IPS-18c (cell line): Measurements from ENCODE around the gene UTS2R.

Source experiments
- H3K4me3 ChIP-seq: 2 replicates; pipeline ENCODE4 v1.7.0; 2013; ENCODE audit warnings: low read depth, mild to moderate bottlenecking, low read length, moderate library complexity; ENCODE audit not compliant: insufficient read depth
- H3K9me3 ChIP-seq: one replicate; pipeline ENCODE4 v1.6.1; 2013; ENCODE audit warnings: mild to moderate bottlenecking, low read length, moderate library complexity; ENCODE audit not compliant: control insufficient read depth, insufficient read depth

Gene UTS2R

DNA sequence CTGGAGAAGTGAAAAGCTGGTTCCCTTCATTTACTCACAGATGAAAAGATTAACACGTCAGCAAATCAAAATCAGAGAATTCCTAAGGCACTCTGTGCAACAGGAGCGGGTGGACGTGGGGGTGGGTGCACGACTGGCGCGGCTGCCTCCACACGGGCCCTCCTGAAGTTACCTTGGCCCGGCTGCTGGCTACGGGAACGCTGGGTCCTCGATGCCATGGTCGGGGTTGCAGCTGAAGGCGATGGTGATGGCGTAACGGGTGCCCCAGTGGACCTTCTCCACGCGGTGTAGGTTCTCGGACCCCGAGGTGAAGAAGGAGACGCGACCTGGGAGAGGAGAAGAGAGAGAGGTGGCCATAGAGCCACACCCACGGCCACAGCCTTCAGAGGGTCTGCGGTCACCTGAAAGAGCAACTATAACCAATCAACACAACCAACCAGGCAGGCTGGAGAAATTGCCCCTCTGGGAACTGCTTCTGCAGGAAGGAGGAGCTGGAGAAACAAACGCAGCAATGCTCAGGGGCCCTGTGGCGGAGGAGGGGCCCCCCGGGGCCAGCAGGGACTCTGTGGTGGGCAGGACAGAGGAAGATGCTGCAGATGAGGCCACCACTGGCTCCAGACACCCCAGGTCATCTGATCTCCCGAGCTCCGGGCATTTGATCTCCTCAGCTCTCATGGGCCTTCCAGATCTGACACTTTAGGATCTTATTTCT is 20.8 kb downstream of the UTS2R start:
- Histone ChIP-seq H3K4me3 (no peak overlapping the region), H3K9me3 (peaks cover 2% of the 10 kb centered on the region)

DNA sequence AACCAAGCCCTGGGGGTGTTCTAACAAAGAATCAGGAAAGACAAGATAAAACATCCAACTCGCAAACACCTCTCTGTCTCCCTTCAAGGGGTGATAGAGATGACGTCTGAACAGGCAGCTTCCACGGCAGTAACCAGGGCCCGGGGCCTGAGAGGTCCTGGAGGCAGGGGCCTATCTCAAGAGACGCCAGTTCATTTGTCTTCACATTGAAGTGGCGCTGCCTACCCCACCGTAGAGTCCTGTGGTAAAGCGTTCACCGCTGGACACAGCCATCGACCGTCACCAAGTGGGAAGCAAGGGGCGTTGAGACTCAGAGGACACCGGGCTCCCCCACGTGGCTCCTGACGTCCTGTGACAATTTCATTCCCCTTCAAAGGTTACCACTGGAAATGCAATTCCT is 21.4 kb downstream of the UTS2R start:
- no peak overlapping the region for H3K4me3 ChIP-seq

DNA sequence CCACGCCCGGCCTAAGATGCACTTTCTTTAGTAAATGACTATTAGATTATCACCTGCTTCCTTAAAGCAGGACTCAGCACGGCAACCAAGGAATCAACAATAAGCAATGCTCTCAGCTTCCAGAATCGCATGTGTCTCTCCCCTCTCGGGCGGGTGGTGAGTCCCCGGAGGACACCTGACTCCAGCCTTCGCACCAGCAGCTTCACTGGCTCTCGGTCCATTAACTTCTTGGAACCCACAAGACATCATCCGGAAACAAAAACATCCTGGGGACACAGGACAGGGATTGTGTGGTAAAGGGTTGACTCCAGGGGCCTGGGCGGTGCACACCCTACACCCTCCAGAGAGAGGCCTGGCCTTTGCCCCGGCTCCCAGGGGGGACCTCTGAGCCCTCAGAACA is 22.7 kb downstream of the UTS2R start:
- Histone ChIP-seq H3K9me3 (peaks cover 2% of the 10 kb centered on the region), H3K4me3 (no peak overlapping the region)

More for the DNA sequence above, 21.4 kb downstream of the UTS2R start:
- peaks cover 2% of the 10 kb centered on the region for H3K9me3 ChIP-seq

DNA sequence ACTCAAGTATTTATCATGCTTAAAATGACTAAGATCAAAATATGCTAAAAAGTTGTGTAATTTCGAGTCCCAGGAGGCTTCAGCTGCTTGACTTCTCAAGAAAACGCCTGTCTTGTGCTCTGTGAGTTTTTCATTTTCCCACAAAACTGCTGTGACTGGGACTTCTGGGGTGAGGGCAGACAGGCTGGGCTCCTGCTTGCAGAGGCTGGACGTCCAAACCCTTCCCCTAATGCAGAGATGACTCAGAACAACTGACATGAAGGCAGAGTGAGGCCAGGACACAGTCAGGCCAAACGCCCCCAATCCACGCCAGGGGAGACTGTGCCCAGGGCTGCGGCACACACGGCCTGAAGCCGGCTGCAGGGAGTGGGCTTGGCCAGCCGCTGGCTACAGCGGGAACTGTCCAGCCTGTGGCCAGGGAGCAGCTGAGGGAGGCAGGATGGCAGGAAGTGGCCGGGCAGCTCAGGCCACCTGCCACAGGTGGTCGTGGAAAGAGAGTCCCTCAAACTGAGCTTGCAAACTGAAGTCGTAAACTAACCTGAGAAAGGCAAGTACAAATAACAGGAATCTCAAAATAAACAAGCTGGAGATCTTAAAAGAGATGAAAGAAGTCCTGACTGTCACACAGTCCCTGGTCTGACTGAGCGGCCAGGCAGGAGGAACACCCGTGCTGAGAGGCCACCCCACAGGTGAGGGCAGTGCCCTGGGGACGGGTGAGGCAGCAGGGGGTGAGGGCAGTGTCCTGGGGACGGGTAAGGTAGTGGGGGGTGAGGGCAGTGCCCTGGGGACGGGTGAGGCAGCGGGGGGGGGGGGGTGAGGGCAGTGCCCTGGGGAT is 25.3 kb downstream of the UTS2R start:
- peaks cover 2% of the 10 kb centered on the region for H3K9me3 ChIP-seq
- no peak overlapping the region for H3K4me3 ChIP-seq

DNA sequence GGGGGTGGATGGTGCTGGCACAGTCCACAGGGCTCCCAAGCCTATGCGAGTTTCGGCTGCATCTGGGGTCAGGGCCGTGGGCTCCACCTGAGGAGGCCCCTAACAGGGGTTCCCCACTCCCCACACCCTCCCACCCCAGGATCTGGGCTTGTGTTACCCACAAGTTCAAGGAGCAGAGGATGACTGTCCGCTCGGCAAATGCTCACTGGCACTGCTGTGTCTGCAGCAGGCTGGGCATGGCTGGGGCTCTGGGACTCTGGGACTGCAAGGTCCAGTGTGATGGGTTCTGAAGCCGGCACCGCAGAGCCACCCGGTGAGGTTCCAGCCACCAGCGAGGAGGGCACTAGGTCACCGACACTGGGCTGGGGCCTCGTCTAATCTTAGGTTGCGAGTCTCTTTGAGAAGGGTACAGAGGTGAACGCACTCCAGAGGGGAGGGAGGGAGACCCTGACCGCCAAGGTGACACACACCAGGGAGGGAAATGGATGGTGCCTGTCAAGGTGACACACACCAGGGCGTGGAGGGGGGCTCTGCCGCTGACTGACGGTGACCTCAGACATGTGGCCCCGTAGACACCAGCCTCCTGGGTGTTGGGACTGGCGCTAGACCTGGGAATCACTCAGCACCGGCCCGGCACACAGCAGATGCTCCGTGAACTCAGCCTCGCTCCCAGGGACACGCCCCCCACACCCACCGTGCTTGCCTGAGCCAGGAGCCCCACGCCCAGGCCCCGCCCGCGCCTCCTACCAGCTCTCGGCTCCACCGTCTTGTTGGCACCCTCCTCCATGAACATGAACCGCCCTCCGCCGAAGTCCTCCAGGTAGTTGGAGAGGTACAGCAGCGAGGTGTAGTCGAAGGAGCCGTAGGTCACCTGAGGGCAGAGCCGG is 26.1 kb downstream of the UTS2R start:
- H3K4me3 ChIP-seq = no peak overlapping the region
- H3K9me3 ChIP-seq = peaks cover 2% of the 10 kb centered on the region

DNA sequence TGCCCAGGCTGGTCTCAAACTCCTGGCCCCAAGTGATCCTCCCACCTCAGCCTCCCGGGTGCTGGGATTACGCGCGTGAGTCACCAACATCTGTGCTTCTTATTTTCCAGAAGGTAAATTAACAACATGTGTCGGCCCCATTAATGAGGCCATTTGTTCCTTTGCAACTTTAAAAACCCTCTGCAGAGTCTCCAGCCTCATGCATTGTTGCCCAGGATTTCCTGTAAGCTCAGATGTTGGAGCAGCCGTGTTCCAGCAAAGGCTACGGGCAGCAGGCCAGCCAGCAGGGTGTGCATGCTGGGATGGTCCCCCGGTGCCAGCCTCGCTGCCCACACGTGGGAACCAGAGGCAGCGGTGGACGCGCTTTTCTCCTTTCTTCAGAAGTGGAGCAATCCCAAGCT is 27.5 kb downstream of the UTS2R start:
- Histone ChIP-seq H3K4me3 (no peak overlapping the region), H3K9me3 (peaks cover 2% of the 10 kb centered on the region)

DNA sequence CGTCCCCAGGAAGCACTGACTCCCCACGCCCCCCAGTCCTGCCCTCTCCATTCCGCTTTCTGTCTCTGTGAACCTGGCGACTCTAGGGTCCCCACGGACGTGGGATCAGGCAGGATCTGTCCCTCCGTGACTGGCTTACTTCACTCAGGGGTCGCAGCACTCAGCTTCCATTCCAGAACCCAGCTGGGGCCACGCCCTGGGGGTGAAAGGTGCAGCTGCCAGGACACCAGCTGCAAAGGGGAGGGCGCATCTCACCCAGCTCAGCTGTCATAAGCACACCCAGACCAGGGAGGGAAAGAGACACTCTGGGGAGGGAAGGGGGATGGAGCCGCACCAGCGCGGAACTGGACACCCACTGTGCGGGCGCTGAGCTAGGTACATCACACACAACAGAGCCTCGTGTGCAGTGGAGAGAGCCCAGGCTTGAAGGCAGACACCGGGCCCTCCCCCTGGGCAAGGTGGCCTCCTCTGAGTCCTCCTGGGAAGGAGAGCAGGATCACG is 28.1 kb downstream of the UTS2R start:
- Histone ChIP-seq H3K9me3 (no peaks in the 10 kb centered on the region), H3K4me3 (no peak overlapping the region)

DNA sequence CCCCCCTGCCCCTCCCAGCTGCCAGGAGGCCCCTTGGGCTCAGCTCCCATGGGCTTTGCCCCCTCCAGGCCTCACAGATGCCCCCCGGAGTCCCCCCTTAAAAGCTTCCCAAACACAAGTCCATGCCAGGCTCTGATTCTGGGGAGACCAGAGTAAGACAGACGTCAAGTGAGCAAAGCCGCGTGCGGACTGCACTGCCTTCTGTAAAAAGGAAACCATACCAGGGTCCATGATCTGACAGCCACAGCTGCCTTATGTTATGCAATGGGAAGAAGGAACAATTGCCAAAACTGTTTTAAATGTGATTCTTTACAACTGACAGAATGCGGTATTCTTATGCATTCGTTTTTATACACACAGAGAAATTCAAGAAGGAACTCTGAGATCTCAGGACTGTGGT is 28.6 kb downstream of the UTS2R start:
- H3K4me3 ChIP-seq = no peak overlapping the region
- H3K9me3 ChIP-seq = no peaks in the 10 kb centered on the region

DNA sequence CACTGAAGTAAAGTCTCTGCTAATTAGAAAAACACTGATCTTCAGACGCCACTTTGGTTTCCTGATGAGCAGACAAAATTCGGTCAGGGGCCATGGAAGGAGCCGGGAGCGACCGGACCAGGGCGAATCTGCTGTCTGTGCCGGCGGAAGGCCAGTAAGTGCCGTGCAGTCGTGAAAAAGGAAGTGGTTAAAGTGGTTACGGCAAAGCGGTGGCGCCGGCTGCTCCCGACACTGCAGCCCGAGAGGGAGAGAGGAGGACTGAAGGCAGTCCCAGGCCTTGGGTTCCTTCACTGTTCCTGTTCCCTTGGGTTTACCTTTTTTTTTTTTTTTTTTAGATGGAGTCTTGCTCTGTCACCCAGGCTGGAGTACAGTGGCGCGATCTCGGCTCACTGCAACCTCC is 29.3 kb downstream of the UTS2R start:
- no peak overlapping the region for H3K4me3 ChIP-seq

DNA sequence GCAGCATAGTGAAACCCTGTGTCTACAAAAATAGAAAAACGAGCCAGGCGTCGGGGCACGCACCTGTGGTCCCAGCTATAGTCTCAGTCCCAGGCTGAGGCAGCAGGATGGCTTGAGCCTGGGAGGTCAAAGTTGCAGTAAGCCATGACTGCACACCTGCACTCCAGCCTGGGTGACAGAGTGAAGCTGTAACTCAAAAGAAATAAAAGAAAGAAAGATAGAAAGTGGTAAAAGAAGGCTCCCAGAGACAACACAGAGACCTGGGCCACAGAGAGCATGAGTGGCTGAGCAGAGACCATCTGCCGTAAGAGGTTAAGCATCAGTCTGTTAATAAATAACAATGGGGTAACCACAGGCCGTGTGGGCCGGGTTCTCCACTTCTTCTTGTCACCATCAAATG is 31.3 kb downstream of the UTS2R start:
- H3K4me3 ChIP-seq = no peak overlapping the region
- no peaks in the 10 kb centered on the region for H3K9me3 ChIP-seq

More for the DNA sequence above, 29.3 kb downstream of the UTS2R start:
- no peaks in the 10 kb centered on the region for H3K9me3 ChIP-seq

DNA sequence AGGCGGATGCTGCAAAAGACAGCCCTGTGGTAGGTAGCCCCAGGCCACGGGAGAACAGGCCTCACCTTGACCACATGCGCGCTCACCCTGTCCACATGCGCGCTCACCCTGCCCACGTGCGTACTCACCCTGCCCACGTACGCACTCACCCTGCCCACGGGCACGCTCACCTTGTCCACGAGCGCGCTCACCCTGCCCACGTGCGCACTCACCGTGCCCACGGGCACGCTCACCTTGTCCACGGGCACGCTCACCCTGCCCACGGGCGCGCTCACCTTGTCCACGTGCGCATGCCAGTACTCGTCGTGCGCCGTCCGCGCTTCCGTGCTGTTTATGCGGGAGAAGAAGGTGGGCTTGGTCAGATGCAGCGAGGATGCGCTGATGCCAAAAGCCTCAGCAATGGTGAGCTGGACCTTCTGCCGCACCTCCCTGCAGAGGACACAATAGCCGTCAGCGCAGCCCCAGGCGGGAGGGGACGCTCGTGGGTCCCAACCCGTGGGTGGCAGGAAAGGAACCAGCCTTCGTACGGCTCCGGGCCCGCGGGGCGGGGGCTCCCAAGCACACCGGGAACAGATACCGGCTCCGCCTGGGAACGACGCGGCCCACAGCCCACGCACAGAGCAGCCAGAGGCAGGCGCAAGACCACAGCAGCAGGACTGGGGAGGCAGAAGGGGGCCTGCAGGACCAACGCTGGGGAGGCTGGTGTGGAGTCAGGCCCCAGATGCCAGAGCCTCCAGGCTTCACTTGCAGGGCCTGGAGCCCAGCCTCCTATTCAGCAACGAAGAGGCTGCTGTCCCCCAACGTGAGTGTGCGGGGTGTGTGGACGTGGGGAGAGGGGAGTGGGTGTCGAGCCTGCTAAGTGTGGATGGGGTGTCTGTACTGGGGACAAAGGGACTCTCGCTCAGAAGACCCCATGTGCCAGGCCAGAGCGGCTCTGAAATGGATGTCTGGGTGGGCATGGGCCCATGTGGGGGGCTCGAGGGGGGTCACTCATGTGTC is 32.4 kb downstream of the UTS2R start:
- Histone ChIP-seq H3K4me3 (no peak overlapping the region), H3K9me3 (no peaks in the 10 kb centered on the region)

DNA sequence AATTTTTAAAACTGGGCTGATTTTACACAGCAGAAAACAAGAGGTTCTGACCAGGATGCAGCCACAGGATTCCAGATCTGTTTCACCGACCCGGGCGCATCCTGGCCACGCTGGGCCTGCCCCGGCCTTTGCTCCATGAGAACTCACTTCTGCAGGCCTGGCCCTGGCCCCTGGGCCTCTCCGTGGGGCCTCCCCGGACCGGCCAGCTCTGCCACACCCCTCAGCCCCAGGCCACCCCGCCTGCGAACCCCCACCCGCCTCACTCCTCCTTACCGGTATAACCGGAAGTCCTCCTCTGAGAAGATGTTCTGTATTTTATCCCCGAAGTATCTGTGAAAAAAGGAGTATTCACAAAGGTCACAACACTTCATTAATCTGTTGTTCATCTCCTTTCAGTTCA is 33.5 kb downstream of the UTS2R start:
- Histone ChIP-seq H3K9me3 (no peaks in the 10 kb centered on the region), H3K4me3 (no peak overlapping the region)

DNA sequence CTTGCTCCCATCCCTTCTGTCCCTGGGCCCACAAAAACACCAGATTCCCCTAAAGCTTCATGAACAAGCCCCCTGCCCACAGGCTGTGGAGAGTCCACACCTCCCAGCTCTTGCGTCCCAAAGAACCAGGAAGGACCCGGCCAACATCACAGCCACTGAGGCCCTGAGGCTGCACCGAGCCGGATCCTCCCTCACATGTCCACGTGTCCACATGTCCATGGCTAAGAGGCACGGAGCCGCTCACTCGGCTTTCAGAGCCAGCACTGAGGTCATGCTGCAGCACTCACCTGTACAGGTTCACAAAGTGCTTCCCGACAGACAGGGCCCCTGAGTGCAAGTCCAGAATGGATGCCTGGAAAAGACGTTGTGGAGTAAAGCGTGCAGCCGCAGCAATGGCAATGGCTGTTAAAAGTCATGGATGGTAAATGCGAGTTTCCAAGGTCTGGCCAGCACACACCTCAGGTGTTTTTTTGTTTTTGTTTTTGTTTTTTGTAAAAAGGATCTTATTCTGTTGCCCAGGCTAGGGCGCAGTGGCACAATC is 34.6 kb downstream of the UTS2R start:
- Histone ChIP-seq H3K4me3 (no peak overlapping the region), H3K9me3 (no peaks in the 10 kb centered on the region)

DNA sequence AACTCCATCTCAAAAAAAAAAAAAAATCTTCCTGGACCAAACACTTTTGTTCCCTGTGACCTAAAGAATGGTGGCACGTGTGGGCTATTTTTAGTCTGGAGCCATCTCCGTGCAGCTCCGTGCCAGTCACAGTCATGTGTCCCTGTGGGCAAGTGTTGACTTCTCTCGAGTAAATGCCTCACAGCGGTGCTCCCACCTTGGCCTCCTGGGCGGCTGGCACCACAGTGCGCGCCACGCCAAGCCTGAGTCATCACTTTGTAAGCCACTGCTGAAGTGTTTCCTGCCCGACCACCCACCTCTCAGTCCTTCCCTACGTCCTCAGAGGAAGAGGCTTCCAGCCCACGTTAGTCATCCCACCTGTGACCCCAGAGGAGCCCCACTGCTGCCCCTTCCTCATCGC is 35.7 kb downstream of the UTS2R start:
- H3K9me3 ChIP-seq = no peaks in the 10 kb centered on the region
- H3K4me3 ChIP-seq = no peak overlapping the region

DNA sequence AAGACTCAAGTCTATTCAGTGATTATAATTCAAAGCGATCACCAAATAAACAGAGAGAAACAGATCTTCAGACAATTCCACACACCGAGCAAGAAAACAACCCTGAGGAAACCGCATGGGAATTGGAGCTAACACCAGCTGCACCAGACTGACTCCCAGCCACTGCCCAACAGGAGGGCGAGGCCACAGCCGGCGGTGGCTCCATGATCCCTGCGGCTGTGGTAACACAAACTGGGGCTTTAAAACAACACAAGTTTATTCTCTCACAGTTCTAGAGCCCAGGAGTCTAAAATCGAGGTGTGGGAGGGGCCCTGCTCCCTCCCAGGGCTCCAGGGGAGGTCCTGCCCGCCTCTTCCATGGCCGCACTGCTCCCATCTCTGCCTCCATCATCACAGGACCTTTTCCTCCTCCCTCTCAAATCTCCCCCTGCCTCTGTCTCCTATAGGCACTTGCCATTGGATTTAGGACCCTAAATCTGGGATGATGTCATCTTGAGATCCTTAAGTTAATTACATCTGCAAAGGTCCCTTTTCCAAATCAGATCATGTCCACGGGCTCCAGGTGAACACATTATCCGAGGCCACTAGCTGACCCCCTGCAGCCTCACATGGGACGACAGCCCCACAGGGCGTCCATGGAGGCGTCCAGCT is 36.8 kb downstream of the UTS2R start:
- H3K4me3 ChIP-seq = no peak overlapping the region

DNA sequence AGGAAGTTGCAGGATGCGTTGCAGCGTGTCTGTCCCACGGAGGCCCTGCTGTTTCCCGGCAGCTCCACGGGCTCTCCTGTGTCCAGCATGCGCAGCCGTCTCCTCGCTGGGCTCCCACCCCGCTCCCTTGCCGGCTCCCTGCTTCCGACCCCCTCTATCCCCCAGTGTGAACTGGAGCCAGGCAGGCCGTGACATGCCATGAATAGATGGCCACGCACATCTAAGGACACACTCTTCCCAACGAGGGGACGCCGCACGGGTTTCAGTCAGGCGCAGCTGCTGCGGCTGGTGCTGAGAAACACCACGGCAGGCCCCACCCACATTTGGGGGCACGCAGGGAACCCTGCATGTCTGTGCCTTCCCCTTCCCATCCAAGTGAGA is 37.4 kb downstream of the UTS2R start:
- Histone ChIP-seq H3K9me3 (no peaks in the 10 kb centered on the region), H3K4me3 (no peak overlapping the region)

More for the DNA sequence above, 36.8 kb downstream of the UTS2R start:
- H3K9me3 ChIP-seq = no peaks in the 10 kb centered on the region
